GM21529 (cell line): ENCODE measurements around the gene DCAF7.

ENCODE experiments used
- ATAC-seq: cut with Tn5 transposase; IDR thresholded peaks from one replicate; pipeline ENCODE4 v1.9.1; 2021; ENCODE audit not compliant: unreplicated experiment

DCAF7 gene

GRCh38 chr17:63543822-63544420 lies 6.4 kb upstream of the DCAF7 start:
- no peak for ATAC-seq

- no peak for ATAC-seq
These were observed 5.6 kb upstream of the DCAF7 start for GRCh38 chr17:63544467-63545301.

GRCh38 chr17:63546308-63547082 lies 3.8 kb upstream of the DCAF7 start:
- ATAC-seq = no peak

GRCh38 chr17:63547083-63547523 lies 3.2 kb upstream of the DCAF7 start:
- no peak for ATAC-seq

- peak; percentile 18 for ATAC-seq
These were observed 860 bp upstream of the DCAF7 start for GRCh38 chr17:63549289-63549945.

GRCh38 chr17:63550817-63551639 lies 751 bp downstream of the DCAF7 start:
- no peak for ATAC-seq

- ATAC-seq = no peak
These were observed 1.9 kb downstream of the DCAF7 start for GRCh38 chr17:63552211-63552610.

- ATAC-seq = no peak
These were observed 5.4 kb downstream of the DCAF7 start for GRCh38 chr17:63555500-63556156.

- ATAC-seq = no peak
These were observed 7.1 kb downstream of the DCAF7 start for GRCh38 chr17:63557416-63557815.

GRCh38 chr17:63558441-63558840 lies 8.2 kb downstream of the DCAF7 start:
- no peak for ATAC-seq

GRCh38 chr17:63561819-63562218 lies 11.5 kb downstream of the DCAF7 start:
- ATAC-seq = no peak

GRCh38 chr17:63563339-63563738 lies 13.1 kb downstream of the DCAF7 start:
- no peak for ATAC-seq

- no peak for ATAC-seq
These were observed 14.3 kb downstream of the DCAF7 start for GRCh38 chr17:63564562-63564961.

GRCh38 chr17:63567229-63567628 lies 17.0 kb downstream of the DCAF7 start:
- no peak for ATAC-seq

GRCh38 chr17:63568563-63568962 lies 18.3 kb downstream of the DCAF7 start:
- no peak for ATAC-seq

- no peak for ATAC-seq
These were observed 21.5 kb downstream of the DCAF7 start for GRCh38 chr17:63571632-63572310.

GRCh38 chr17:63573634-63574033 lies 23.4 kb downstream of the DCAF7 start:
- ATAC-seq = no peak

- no peak for ATAC-seq
These were observed 27.9 kb downstream of the DCAF7 start for GRCh38 chr17:63578027-63578768.

GRCh38 chr17:63578769-63579111 lies 28.5 kb downstream of the DCAF7 start:
- no peak for ATAC-seq
